HCT116 (cell line): ENCODE measurements around the gene SLC26A2. TPM values are rescaled to one million over a fixed set of nuclear protein-coding genes. Genes with fewer than 3 reads are reported as not detected.

Experiments used
- ATAC-seq: fragments of 200-7000 bp; cut with Tn5 transposase; 2 replicates; pipeline ENCODE4 v1.9.1; 2020; ENCODE audit warnings: mild to moderate bottlenecking, moderate library complexity
- BruUV-seq: library from RNA; stranded (reverse); fragments of 400-500 nt; replicated peaks from 2 replicates; lab custom pipeline; 2021; lab: Mats Ljungman, UMichigan
- CTCF ChIA-PET: fragments of 300-600 bp; sonication (Branson Sonifier 250); formaldehyde crosslinking; loops from one replicate; lab custom pipeline; 2021; ENCODE audit warnings: antibody characterized with exemption; lab: Charles Lee
- POLR2A ChIA-PET: fragments of 300-600, 350-600 bp; sonication (Branson Sonifier 250); formaldehyde crosslinking; loops from one replicate; lab custom pipeline; 2021; ENCODE audit warnings: antibody characterized with exemption; lab: Charles Lee
- RAD21 ChIA-PET, 2 experiments: fragments of 300-600 bp; sonication (Branson Sonifier 250); formaldehyde crosslinking; loops; one replicate each; lab custom pipeline; 2023; ENCODE audit warnings: low total read pairs in 2 of 2; ENCODE audit not compliant: uncharacterized antibody in 2 of 2, unreplicated experiment in 2 of 2, low non-redundant PET in 1 of 2; lab: Charles Lee
- DNase-seq: peaks from one replicate; pipeline ENCODE4 v3.0.0-alpha.2; 2010; ENCODE audit warnings: low read depth, low spot score
- H2AFZ ChIP-seq: fragments of 200-600 bp; shearing (Covaris generic), sonication (generic); 2 replicates; pipeline ENCODE4 v1.6.1; 2017; ENCODE audit warnings: low read depth, mixed run types, mixed read lengths, antibody characterized with exemption, low read length; ENCODE audit not compliant: poor library complexity, severe bottlenecking
- H3K27ac ChIP-seq: 2 replicates; pipeline ENCODE4 v1.5.1; 2012; ENCODE audit warnings: low read depth, low read length
- H3K27me3 ChIP-seq: fragments of 200-600 bp; sonication (generic); 2 replicates; pipeline ENCODE4 v1.6.1; 2016; ENCODE audit warnings: mixed run types, low read length, mixed read lengths; ENCODE audit not compliant: insufficient read depth
- H3K36me3 ChIP-seq, 2 experiments: fragments of 200-500 bp in 1 of 2; fragments of 200-600 bp in 1 of 2; sonication (Bioruptor generic) in 1 of 2; sonication (generic) in 1 of 2; 2 replicates each; pipeline versions ENCODE4 v1.5.1 to v1.6.1; 2014 to 2016; ENCODE audit warnings: low read length in 2 of 2, inconsistent platforms in 1 of 2, mixed read lengths in 1 of 2, mixed run types in 1 of 2; ENCODE audit not compliant: insufficient read depth in 2 of 2, control insufficient read depth in 1 of 2
- H3K4me1 ChIP-seq, 2 experiments: fragments of 200-600 bp in 1 of 2; sonication (generic) in 1 of 2; 2 replicates each; pipeline versions ENCODE4 v1.5.1 to v1.6.1; 2012 to 2017; ENCODE audit warnings: low read length in 2 of 2, inconsistent platforms in 1 of 2, mild to moderate bottlenecking in 1 of 2, mixed read lengths in 1 of 2, mixed run types in 1 of 2, moderate library complexity in 1 of 2; ENCODE audit not compliant: insufficient read depth in 2 of 2, control insufficient read depth in 1 of 2
- H3K4me2 ChIP-seq: fragments of 200-600 bp; sonication (generic); 2 replicates; pipeline ENCODE4 v1.6.1; 2017; ENCODE audit warnings: mixed run types, low read length, mixed read lengths
- H3K4me3 ChIP-seq, 2 experiments: fragments of 200-600 bp in 1 of 2; sonication (generic) in 1 of 2; replicated peaks in 1 of 2; 2 replicates each; pipeline ENCODE4 v1.5.1; 2011 to 2016; ENCODE audit warnings: low read length in 2 of 2, control low read depth in 1 of 2, low read depth in 1 of 2, mild to moderate bottlenecking in 1 of 2, mixed read lengths in 1 of 2, mixed run types in 1 of 2
- H3K79me2 ChIP-seq: fragments of 200-600 bp; sonication (generic); 2 replicates; pipeline ENCODE4 v1.6.1; 2017; ENCODE audit warnings: mild to moderate bottlenecking, mixed run types, low read length, moderate library complexity, mixed read lengths; ENCODE audit not compliant: insufficient read depth
- H3K9ac ChIP-seq: fragments of 200-600 bp; sonication (generic); 2 replicates; pipeline ENCODE4 v1.6.1; 2016; ENCODE audit warnings: low read length, mixed read lengths
- H3K9me2 ChIP-seq: fragments of 200-600 bp; sonication (generic), shearing (Covaris generic); 2 replicates; pipeline ENCODE4 v1.6.1; 2017; ENCODE audit warnings: mixed run types, mild to moderate bottlenecking, moderate library complexity; ENCODE audit not compliant: insufficient read depth
- H3K9me3 ChIP-seq, 2 experiments: fragments of 200-500 bp in 1 of 2; fragments of 200-600 bp in 1 of 2; sonication (Bioruptor generic) in 1 of 2; sonication (generic) in 1 of 2; 2 replicates each; pipeline ENCODE4 v1.6.1; 2014 to 2017; ENCODE audit warnings: low read length in 2 of 2, mixed read lengths in 2 of 2, inconsistent platforms in 1 of 2, low read depth in 1 of 2, mild to moderate bottlenecking in 1 of 2, mixed run types in 1 of 2, moderate library complexity in 1 of 2; ENCODE audit not compliant: control insufficient read depth in 1 of 2, insufficient read depth in 1 of 2
- H4K20me1 ChIP-seq: fragments of 200-600 bp; sonication (generic), shearing (Covaris generic); 2 replicates; pipeline ENCODE4 v1.6.1; 2017; ENCODE audit warnings: mixed run types, mild to moderate bottlenecking, moderate library complexity; ENCODE audit not compliant: insufficient read depth
- ATF3 ChIP-seq: IDR thresholded peaks from 2 replicates; pipeline ENCODE4 v1.6.1; 2012
- CTCF ChIP-seq, 3 experiments: fragments of 200-600 bp in 1 of 3; sonication (generic) in 1 of 3; IDR thresholded peaks in 2 of 3; conservative IDR thresholded peaks in 1 of 3; 2 replicates each; pipeline ENCODE4 v1.5.1; 2012 to 2017; ENCODE audit warnings: low read depth in 2 of 3, low read length in 2 of 3, antibody characterized with exemption in 1 of 3, borderline replicate concordance in 1 of 3, control low read depth in 1 of 3, mild to moderate bottlenecking in 1 of 3, mixed read lengths in 1 of 3, mixed run types in 1 of 3, moderate library complexity in 1 of 3; ENCODE audit not compliant: insufficient read depth in 1 of 3
- SIN3A ChIP-seq: IDR thresholded peaks from 2 replicates; pipeline ENCODE4 v1.6.1; 2012; ENCODE audit warnings: low read depth
- SP1 ChIP-seq: IDR thresholded peaks from 2 replicates; pipeline ENCODE4 v1.6.1; 2012; ENCODE audit warnings: low read depth
- SRF ChIP-seq: IDR thresholded peaks from 2 replicates; pipeline ENCODE4 v1.6.1; 2012; ENCODE audit warnings: low read depth
- YY1 ChIP-seq: IDR thresholded peaks from 2 replicates; pipeline ENCODE4 v1.6.1; 2011; ENCODE audit warnings: low read length, low read depth, moderate library complexity, mild to moderate bottlenecking; ENCODE audit not compliant: insufficient replicate concordance; ENCODE audit errors: extremely low read depth
- ZNF274 ChIP-seq: fragments of 200-500 bp; sonication (Bioruptor generic); IDR thresholded peaks from 2 replicates; pipeline ENCODE4 v1.6.1; 2014; ENCODE audit warnings: mild to moderate bottlenecking, low read depth, low read length, inconsistent platforms
- intact Hi-C: fragments of 100-400 bp; cut with micrococcal nuclease; formaldehyde crosslinking; loops from 2 replicates; pipeline ENCODE4 v1.10.0; 2022
- total RNA-seq: library from RNA; stranded (reverse); gene quantifications from one replicate; pipeline ENCODE4 v1.2.1, GENCODE V29; 2021; ENCODE audit not compliant: unreplicated experiment

Gene SLC26A2
- total RNA-seq, 1 experiment from 2014 or later: 7.8 TPM

GRCh38 chr5:149948993-149949392 lies 11.6 kb upstream of the SLC26A2 start:
- no peak overlapping the region for H2AFZ ChIP-seq
- H3K27ac ChIP-seq: no peak overlapping the region
- BruUV-seq: no TSS peak
- no peaks in the 10 kb centered on the region for H3K27me3 ChIP-seq
- CTCF ChIA-PET: interaction anchor here (1.7 kb wide), 1 partner anchor 11 kb away, joined by 5 read pairs; the partner anchor contains the start of gene SLC26A2
- no peaks in the 10 kb centered on the region for H3K79me2 ChIP-seq
- H3K9me3 ChIP-seq: no peaks in the 10 kb centered on the region
- POLR2A ChIA-PET: no interaction called here
- no peaks in the 10 kb centered on the region for H3K9me2 ChIP-seq
- H3K4me1 ChIP-seq: no peaks in the 10 kb centered on the region
- RAD21 ChIA-PET: no interaction called here
- H3K36me3 ChIP-seq: no peaks in the 10 kb centered on the region
- H3K9ac ChIP-seq: no peak overlapping the region
- H3K4me3 ChIP-seq: no peak overlapping the region
- intact Hi-C loops: no loop called here
- H3K4me2 ChIP-seq: no peak overlapping the region
- ATAC-seq: no peak
- no peak for DNase-seq
- H4K20me1 ChIP-seq: no peaks in the 10 kb centered on the region
- TF ChIP-seq SRF (no peak), ZNF274 (no peak), SIN3A (no peak), YY1 (no peak), ATF3 (no peak), SP1 (no peak)
- TF ChIP-seq, all 23 proteins: peak for 0

GRCh38 chr5:149951138-149951749 lies 9.3 kb upstream of the SLC26A2 start:
- H3K4me2 ChIP-seq: no peak overlapping the region
- ChIA-PET CTCF (interaction anchor here (0.8 to 2.5 kb wide), 3 partner anchors 9 to 113 kb away, joined by 3 to 17 read pairs (median 4); partner anchors contain the start of gene SLC26A2), RAD21 (no interaction called here)
- DNase-seq: no peak
- H3K4me3 ChIP-seq: no peak overlapping the region
- no peak overlapping the region for H2AFZ ChIP-seq
- TF ChIP-seq CTCF (IDR thresholded peaks at IDR 0.05 in 2 of 3, conservative IDR thresholded peaks at IDR 0.05 in 1 of 3; ENCODE audit: borderline replicate concordance in 1 of 3, insufficient read depth in 1 of 3, low read depth in 2 of 3, low read length in 2 of 3) (peak in 2 of 3 experiments; percentile 25 to 27; a peak in 2 of 6 replicates), YY1 (no peak)
- TF ChIP-seq, all 23 proteins: peak for 1
- intact Hi-C loops: no loop called here
- no peak overlapping the region for H3K9ac ChIP-seq
- H3K4me1 ChIP-seq: no peaks in the 10 kb centered on the region
- POLR2A ChIA-PET: interaction anchor here (0.8 to 1.2 kb wide), 3 partner anchors 8 to 19 kb away, joined by 3 to 5 read pairs (median 4); partner anchors contain the start of gene SLC26A2
- ATAC-seq: peak; percentile 77
- no peaks in the 10 kb centered on the region for H3K9me3 ChIP-seq
- H3K27me3 ChIP-seq: no peaks in the 10 kb centered on the region
- H3K27ac ChIP-seq: no peak overlapping the region
- no TSS peak for BruUV-seq
- H3K9me2 ChIP-seq: no peaks in the 10 kb centered on the region
- no peaks in the 10 kb centered on the region for H4K20me1 ChIP-seq
- H3K79me2 ChIP-seq: no peaks in the 10 kb centered on the region
- H3K36me3 ChIP-seq: no peaks in the 10 kb centered on the region
